GM18499 (cell line): ENCODE data around the gene UBASH3B.
"Not testable (repeated sequence)": the region's sequence is repeated elsewhere in the genome, so short reads cannot be mapped to it uniquely, and the experiment has no call there.

Experiments
- ATAC-seq: cut with Tn5 transposase; IDR thresholded peaks from one replicate; pipeline ENCODE4 v1.9.1; 2021; ENCODE audit warnings: moderate number of reproducible peaks; ENCODE audit not compliant: insufficient read depth, unreplicated experiment

Gene UBASH3B, protein sequence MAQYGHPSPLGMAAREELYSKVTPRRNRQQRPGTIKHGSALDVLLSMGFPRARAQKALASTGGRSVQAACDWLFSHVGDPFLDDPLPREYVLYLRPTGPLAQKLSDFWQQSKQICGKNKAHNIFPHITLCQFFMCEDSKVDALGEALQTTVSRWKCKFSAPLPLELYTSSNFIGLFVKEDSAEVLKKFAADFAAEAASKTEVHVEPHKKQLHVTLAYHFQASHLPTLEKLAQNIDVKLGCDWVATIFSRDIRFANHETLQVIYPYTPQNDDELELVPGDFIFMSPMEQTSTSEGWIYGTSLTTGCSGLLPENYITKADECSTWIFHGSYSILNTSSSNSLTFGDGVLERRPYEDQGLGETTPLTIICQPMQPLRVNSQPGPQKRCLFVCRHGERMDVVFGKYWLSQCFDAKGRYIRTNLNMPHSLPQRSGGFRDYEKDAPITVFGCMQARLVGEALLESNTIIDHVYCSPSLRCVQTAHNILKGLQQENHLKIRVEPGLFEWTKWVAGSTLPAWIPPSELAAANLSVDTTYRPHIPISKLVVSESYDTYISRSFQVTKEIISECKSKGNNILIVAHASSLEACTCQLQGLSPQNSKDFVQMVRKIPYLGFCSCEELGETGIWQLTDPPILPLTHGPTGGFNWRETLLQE

DNA sequence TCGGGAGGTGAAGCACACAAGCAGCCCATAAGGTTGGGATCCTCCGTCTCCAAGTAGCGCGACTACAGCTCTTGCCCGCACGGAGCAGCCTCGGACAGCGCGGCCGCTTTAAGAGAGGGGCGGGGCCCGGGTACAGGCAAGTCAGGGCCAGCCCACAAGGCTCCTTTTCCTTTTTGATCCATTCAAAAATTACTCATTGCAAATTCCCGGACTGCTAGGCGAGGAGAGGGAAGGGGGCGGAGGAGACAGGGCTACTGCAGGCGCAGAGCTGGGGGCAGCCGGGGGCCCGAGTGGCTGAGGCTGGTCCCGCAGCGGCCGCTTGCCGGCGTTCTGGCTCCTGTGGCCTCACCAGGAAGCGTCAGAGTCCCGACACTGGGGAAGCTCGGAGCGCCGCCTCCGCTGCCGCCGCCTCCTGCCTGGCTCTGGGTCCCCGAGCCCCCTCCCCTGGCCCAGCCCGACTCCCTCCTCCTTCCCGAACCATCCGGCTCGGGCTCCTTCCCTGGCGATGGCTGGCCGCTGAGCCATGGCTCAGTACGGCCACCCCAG lies at the start of gene UBASH3B:
Gene UBASH3B (plus strand): TSS at position 196 of the 546 bp plus-strand sequence. CDS start 328 bp downstream, at position 524.
- no peak for ATAC-seq

DNA sequence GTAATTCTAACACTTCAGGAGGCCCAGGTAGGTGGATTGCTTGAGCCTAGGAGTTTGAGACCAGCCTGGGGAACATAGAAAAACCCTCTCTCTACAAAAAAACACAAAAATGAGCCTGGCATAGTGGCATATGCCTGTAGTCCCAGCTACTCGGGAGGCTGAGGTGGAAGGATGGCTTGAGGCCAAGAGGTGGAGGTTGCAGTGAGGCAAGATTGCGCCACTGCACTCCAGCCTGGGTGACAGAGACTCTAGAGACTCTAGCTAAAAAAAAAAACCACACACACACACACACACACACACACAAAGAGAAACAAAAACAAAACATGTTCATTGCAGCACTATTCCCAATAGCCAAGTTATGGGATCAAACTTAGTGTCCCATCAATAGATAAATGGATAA lies 48.4 kb upstream of the UBASH3B start:
- ATAC-seq: not testable (repeated sequence)

DNA sequence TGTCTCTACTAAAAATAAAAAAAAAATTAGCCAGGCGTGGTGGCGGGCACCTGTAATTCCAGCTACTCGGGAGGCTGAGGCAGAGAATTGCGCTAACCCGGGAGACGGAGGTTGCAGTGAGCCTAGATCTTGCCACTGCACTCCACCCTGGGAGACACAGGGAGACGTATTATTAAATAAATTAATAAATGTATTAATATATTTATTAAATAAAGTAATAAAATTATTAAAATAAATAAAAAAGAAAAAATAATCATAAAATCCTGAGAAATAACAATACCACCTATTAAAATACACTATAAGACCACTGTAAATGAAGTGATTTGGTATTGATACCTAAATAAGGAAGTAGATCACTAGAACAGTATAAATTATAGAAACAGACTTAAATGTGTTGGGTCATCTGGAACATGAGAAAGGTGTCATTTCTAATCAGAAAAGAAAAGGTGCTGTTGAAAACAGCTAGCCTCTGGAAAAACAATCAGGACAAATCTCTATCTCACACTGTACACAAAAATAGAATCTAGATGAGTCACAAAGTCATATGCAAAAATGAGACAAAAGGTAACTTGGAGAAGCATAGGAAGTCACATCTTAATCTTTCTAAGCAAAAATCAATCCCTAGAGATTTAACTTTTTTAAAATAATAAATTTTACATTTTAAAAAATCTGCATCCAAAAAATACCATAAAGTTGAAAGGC lies 43.2 kb upstream of the UBASH3B start:
- ATAC-seq: no peak

DNA sequence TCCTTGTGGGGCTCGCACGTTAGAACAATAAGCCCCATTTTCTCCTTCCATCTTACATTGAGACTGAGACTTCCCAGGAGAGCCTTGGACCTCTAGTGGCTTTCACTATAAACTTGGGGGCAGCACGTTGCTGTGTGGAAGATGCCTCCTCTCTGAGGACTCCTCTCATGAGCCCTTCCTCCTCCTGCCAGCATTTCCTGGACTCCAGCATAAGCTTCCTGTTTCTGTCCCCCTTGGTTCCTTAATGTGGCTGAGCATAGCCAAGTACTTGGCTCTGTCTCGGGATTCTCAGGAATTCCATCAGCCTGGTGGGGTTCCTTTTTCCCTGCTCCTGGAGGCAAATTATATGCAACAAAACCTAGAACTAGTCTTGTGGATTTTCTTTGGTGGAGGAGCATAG lies 38.8 kb upstream of the UBASH3B start:
- ATAC-seq: no peak

DNA sequence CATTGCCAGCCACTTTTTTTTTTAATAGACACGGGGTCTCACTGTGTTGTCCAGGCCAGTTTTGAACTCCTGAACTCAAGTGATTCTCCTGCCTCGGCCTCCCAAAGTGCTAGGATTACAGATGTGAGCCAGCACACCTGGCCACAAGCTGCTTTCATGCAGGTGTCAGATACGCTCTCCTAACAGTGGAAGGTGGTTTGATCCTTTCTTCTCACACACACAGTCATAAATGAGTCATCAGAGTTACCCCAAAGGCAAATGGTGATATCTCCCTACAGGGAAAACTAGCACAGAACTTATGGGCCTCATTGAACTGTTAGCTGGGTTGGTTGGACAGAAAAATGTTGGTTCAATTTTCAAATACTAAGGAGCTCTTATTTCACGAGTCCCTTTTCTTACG lies 38.2 kb upstream of the UBASH3B start:
- ATAC-seq: no peak

DNA sequence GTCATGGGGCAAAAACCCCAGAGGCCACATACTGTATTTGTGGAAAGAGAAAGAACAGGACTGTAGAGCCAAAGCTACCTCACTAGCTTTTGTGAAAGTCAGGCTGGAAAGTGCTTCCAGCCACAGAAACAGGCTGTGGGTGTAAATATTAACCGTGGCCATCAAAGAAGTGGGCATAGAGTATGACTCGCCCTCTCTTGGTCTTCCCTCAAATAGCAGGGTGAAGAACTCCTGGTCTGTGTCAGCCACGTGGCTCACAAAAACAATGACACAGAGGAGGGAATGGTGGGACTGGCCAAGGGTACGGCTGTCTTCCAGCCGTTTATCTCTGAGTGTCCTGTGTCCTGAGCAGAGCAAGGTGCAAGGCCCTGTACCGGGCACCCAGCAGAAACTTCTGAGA lies 37.6 kb upstream of the UBASH3B start:
- ATAC-seq: no peak

DNA sequence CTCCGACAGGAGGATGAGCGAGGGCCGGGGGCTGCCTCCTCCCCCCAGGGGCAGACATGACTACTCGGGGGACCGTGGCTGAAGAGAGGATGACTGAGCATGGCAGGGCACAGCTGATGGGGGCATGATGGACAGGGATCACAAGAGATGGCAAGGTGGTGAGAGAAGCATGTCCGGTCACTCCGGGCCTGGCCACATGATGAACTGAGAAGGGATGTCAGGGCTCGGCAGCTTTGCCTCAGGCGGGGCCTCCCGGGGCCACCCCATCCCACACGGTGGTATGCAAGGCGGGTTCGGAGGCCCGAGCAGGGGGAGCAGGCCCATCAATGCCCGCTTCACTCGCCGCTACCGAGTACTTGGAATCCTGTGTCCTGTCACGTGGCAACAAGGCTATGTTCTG lies 36.6 kb upstream of the UBASH3B start:
- no peak for ATAC-seq

DNA sequence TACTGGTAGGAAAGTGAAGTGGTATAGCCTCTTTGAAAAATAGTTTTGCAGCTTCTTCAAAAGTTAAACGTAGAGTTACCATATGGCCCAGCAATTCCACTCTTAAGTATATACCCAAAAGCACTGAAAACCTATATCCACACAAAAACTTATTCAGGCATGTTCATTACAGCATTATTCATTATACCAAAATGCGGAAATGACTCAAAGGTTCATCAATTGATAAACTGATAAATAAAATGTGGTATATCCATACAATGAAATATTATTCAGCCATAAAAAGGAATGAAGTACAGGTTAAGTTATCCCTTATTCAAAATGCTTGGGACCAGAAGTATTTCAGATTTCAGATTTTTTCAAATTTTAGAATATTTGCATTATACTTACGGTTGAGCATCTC lies 35.8 kb upstream of the UBASH3B start:
- no peak for ATAC-seq

DNA sequence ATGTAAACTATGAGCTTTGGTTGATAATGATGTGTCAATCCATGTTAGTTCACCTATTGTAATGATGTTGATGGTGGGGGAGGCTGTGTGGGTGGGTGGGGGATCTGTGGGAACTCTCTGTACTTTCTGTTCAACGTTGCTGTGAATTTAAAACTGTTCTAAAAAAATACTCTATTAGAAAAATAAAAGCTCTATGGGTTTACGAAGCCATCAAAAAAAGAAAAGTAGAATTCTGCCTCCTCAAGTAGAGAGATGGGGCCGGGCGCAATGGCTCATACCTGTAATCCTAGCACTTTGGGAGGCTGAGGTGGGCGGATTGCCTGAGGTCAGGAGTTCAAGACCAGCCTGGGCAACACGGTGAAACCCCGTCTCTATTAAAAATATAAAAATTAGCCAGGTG lies 30.0 kb upstream of the UBASH3B start:
- ATAC-seq: not testable (repeated sequence)

DNA sequence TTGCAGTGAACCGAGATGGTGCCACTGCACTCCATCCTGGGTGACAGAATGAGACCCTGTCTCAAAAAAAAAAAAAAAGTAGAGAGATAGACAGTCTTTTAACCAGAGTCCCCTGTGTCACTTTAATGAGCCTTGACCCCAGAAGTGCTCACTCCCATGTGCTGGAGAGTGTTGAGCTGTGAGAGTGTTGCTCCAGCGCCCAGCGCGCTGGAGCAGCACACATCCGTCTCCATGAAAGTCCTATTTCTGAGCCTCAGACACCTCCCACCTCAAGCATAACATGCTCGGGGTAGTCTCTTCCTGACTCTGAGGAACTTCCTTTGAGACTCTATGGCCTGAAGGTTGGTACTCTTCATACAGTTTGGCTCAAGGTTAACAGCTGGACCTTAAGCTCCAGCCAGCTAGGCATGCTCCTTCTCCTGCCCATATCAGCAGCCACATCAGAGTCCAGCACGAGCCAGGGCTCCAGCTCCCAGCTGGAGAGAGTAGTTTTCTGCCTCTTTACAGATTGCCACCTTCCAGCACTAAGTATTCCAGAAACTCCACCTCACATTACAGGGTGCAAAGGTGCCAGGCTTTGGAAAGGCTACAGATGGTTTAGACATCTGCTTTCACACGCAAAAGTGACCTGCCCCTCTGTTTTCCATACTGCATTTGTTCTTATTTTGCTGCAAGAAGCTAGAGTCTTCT lies 29.4 kb upstream of the UBASH3B start:
- no peak for ATAC-seq

DNA sequence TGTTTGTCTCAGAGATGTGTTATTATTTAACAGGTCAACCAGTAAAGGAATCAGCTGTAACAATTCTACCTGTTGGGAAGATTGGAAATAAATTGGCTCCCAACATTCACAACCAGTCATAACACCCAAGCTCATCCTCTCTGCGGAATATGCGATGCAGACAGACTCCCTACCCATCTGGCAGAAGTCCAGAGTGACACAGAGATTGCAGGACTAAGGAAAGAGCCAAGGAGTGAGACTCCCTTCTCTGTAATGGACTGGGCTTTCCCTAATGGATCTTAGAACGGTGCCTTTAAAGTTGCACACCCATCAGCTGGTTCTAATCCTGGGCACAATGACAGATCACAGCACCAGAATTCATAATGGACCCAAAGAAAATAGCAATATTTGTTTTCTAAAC lies 27.8 kb upstream of the UBASH3B start:
- ATAC-seq: no peak

DNA sequence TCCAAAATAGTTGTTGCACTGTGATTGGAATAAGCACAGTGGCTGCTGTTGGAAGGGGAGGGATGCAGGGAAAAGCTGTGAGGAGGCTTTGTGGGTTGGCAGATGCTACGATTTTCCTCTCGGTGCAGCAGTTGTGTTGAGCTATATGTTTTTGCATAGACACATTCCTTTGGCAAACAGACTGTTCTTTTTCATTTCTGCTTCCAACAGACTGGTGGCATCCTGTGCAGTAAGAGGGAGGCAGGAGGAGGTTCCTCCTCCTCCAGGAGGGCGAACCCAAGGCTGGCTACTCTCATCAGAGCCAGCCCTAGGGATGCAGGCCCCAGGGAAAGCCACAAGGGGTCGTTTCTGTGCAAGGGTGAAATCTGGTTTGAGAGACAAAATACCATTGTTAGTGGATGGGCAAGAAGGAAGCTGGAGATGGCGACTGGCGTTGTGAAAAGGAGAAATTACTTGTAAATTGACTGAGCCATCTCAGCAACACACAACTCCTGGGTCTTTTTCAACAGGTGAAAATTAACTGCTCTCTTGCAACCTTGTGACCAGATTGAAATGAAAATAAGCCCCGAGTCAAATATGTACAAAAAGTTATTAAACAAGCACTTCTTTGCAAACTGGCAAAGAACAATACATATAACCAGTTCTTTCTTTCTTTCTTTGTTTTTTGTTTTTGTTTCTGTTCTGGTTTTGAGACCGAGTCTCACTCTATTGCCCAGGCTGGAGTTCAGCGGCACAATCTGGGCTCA lies 26.5 kb upstream of the UBASH3B start:
- ATAC-seq: no peak

DNA sequence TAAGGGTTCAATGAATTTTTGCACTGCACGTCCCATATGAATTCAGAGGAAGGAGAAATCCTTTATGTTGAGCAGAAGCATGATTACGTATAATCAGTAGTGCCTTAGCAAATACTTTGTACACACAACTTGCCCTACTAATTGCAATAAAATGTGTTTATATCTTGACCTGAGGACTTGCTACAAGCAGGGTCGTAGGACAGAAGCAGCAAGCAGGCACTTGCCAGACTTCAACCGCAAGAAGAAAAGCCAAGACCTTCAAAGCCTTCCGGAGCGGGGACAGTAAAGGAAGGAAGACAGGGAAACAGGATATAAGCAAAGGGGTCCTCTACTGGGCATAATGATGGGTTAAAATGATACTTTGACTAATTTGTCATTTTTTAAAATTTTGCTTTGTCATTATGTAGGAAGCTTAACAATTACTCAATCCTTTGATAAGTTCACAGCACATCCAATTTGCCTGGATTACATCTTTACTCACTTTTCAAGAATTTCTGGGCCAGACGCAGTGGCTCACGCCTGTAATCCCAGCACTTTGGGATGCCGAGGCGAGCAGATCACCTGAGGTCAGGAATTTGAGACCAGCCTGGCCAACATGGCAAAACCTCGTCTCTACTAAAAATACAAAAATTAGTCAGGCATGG lies 23.2 kb upstream of the UBASH3B start:
- ATAC-seq: no peak

DNA sequence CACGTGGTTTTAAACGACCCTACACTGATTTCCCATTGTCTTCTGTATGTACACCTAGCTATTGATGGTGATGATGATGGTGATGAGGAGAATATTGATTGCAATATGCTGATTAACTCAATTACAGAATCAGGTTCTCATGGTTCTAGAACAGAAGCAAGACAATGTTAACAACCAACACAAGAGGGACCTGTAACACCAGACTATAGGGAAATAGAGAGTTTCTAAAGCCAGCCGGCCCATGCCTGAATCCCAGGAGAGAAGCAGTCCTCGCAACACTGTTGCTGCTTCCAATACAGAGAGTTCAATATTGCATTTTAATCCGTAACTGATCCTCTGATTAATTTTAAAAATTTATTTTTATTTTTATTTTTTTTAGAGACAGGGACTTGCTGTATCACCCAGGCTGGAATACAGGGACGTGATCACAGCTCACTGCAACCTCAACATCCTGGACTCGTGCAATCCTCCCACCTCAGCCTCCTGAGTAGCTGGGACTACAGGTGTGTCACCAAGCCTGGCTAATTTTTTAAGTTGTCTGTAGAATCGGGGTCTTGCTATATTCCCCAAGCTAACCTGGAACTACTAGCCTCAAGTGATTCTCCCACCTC lies 22.2 kb upstream of the UBASH3B start:
- no peak for ATAC-seq

DNA sequence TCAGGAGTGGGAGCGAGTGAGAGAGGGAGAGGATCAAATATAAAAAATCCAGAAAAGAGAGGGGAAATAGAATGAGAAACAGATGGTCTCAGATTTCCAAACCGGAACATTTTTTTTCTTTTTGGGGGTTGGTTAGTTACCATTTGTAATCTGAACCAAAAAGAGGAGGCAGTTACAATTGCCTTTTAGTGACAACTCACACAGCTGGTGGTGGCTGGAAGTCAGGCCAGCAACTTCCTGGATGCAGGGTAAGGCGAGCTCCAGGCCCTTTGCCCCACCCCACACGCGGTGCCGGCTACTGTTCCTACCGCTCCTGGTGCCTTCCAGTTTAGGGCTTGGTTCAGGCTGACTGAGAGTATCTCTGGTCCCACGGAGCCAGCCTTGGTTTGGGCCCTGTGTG lies 21.0 kb upstream of the UBASH3B start:
- ATAC-seq: no peak

DNA sequence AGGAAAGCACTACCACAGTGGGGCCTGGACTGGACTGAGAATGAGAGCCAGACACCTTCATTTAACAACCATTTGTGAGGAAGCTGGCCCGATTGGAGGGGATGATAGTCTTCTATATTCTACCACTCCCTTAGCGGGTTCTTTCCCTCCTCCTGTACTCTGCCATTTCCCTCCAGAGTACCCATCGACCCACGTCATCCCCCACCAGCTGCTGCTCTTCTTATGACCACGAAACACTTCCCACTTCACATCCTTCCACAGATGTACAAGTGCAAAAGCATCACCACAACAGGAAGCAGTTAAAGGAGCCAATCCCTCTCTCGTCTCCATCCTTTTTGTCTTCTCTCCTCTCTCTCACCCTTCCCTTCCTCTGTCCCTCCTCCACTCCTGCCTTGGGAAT lies 18.0 kb upstream of the UBASH3B start:
- ATAC-seq: no peak

DNA sequence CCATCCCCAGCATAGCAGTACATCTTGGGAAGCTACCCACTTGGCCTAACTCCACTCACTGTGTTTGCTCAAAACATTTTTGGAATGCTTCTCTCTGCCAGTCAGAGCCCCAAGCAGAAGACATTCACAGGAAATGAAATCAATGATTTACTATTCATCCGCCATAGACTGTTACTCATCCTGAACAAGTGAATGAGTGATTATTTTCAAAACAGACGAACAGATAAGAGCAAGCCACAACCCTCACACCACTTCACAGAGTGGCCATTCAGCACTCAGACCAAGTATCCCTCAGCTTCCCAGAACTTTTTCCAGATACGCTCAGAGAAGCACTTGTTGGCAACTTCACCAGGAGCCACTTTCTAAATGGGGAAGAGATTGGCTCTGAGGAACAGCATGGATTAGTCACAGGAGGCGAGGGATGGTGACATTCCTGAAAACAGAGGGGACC lies 13.0 kb upstream of the UBASH3B start:
- no peak for ATAC-seq

DNA sequence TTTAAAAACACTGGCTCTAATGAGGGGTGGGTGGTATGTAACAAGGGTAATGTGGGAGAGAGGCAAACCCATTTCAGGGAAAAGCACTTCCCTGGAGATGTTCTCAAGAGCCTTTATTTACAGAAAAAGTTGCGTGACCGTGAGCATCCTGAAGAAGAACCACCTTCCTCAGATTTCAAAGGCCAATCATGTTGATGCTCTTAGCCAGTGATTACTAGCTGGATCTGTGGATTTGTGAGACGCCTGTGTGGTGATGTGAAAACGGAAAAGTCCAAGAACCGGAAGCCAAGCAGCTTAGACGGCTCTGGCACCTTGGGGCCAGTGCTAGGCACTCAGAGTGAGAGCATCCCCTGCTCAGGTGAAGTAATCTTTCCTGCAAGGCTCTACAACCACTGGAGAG lies 12.6 kb upstream of the UBASH3B start:
- ATAC-seq: no peak

DNA sequence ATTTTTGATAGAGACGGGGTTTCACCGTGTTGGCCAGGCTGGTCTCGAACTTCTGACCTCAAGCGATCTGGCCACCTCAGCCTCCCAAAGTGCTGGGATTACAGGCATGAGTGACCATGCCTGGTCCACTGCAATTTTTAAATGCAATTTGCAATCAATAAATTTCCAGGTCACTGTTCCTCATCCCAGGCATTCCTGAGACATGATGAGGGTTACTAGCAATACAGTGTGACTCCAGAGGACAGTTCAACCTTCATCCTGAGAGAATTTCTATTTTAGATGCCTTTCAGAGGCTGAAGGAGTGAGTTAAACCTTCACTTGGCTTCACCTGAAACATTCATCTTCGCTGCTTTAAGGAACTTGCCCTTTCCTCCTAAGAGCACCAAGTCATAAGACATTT lies 9.7 kb upstream of the UBASH3B start:
- ATAC-seq: no peak
